KOPT-K1 (cell line): ENCODE data around the gene ZNF260.

Experiments used
- H3K27ac ChIP-seq: fragments of 200-600 bp; sonication (generic); 2 replicates; pipeline ENCODE4 v1.5.1; 2016; ENCODE audit warnings: antibody characterized with exemption, mild to moderate bottlenecking, low read depth, low read length; ENCODE audit not compliant: poor library complexity, severe bottlenecking
- H3K36me3 ChIP-seq: fragments of 200-600 bp; sonication (generic); 2 replicates; pipeline ENCODE4 v1.5.1; 2017; ENCODE audit warnings: antibody characterized with exemption, mild to moderate bottlenecking, low read length, moderate library complexity; ENCODE audit not compliant: insufficient read depth
- H3K9me3 ChIP-seq: fragments of 200-600 bp; sonication (generic); 2 replicates; pipeline ENCODE4 v1.5.1; 2017; ENCODE audit warnings: antibody characterized with exemption, low read length, mild to moderate bottlenecking; ENCODE audit not compliant: insufficient read depth, poor library complexity, severe bottlenecking

ZNF260 gene

GRCh38 chr19:36528194-36528920 lies at the start of gene ZNF260:
Gene ZNF260, minus strand, starts transcription at chr19:36528271. Its CDS starts 13,033 bp downstream, at chr19:36515238.
- H3K9me3 ChIP-seq = peaks cover 44% of the 10 kb centered on the region
- H3K36me3 ChIP-seq = peaks cover 28% of the 10 kb centered on the region
- peak within 1 kb of the TSS; percentile 75 for H3K27ac ChIP-seq

DNA sequence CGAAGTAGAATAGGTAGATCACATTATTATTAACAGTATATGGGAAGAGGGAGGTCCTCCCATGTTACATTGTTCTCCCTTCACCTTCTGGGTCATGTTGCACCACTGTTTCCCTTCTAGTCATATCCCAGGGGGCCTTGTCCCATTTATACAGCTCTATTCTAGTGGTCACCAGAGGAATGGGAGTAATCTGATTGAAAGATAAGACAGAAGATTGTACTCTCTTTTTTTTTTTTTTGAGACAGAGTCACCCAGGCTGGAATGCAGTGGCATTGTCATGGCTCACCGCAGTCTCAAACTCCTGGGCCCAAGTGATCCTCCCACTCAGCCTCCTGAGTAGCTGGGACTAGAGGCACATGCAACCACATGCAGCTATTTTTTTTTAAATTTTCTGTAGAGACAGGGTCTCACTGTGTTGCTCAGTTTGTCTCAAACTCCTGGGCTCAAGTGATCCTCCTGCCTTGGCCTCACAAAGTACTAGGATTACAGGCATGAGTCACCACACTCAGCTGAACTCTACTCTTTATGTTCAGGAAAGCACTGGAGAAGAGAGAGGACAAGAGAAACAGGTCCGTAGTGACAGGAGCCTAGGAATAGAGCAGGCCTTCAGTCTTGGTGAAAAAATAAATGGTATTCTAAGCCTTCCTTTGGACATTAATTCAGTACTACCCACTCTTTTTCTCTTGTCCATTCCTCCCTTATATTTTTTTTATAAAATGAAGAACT lies 49.4 kb upstream of the ZNF260 start:
- H3K36me3 ChIP-seq = peaks cover 60% of the 10 kb centered on the region
- no peak overlapping the region for H3K27ac ChIP-seq
- H3K9me3 ChIP-seq = peaks cover 41% of the 10 kb centered on the region

- Histone ChIP-seq H3K9me3 (peaks cover 15% of the 10 kb centered on the region), H3K27ac (no peak overlapping the region), H3K36me3 (peaks cover 41% of the 10 kb centered on the region)
Measured at GRCh38 chr19:36574741-36575140, 46.7 kb upstream of the ZNF260 start.

GRCh38 chr19:36573895-36574720 lies 46.0 kb upstream of the ZNF260 start:
- H3K36me3 ChIP-seq = peaks cover 41% of the 10 kb centered on the region

DNA sequence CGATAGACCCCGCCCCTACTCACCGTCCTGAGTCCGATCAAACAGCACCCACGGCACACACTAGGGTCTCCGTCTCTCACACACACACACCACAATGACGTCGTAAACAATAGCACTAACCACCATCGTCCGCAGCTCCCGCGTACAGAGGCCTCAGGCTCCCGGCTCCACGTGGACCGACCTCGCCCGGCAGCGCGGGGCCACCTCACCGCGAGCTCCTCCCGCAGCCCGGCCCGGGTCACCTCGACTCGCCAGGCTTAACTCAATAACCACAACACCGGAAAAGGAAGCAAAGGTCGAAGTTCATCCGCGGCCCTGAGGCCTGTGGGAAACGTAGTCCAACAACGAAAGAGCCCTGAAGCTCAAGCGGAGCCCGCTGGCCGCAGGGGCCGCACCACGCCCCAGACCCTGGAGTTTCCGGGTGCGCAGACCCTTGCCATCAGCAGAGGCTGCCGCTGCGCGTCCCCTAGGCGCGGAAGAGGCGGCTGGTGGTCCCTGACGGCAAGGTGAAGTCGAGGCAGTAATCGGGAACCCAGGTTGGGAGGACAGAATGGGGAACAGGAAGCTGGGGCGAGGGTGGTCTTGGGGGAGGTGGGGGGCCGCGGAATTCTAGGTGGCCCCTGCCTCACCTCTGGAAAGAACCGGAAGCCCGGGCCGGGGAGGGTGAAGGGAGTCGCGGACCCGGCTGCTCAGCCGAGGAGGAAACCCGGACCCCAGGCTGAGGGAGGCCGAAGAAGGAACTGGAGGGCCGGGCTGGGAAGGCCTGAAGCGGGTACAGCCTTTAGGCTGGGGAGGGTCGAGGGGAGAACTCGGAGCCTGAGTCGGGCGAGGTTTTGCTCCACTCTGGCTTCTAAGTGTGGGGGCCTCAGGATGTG lies 45.2 kb upstream of the ZNF260 start, which contains the start of gene ZNF529:
TSS of gene ZNF529 (minus strand) at position 273 of the 875 bp plus-strand sequence. CDS start 946 bp downstream, outside the sequence.
- H3K9me3 ChIP-seq = peaks cover 12% of the 10 kb centered on the region
- peak within 1 kb of the TSS; percentile 86 for H3K27ac ChIP-seq
- H3K36me3 ChIP-seq = peaks cover 42% of the 10 kb centered on the region

More at GRCh38 chr19:36573895-36574720, 46.0 kb upstream of the ZNF260 start:
- Histone ChIP-seq H3K9me3 (peaks cover 13% of the 10 kb centered on the region), H3K27ac (peak overlapping the region; percentile 86)

DNA sequence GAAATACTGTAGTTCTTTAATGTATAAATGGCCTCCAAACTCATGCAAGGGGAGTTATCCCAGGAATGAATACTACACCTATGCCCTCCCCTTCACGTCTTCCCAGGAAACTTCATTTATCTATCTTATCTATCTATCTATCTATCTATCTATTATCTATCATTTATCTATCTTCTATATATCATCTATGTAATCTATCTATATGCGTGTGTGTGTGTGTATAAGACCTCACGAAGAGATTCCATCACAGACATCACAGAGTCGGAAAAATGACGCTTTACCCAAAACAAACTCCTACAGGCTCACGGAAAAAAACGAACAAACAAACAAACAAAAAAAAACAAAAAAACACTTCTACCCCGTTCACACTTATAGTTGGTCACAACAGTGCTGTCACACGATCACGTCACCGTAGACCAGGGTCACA lies 44.5 kb upstream of the ZNF260 start:
- Histone ChIP-seq H3K36me3 (peaks cover 47% of the 10 kb centered on the region), H3K27ac (peak overlapping the region; percentile 86), H3K9me3 (peaks cover 19% of the 10 kb centered on the region)

GRCh38 chr19:36564391-36564790 lies 36.3 kb upstream of the ZNF260 start:
- Histone ChIP-seq H3K9me3 (peaks cover 96% of the 10 kb centered on the region), H3K27ac (no peak overlapping the region), H3K36me3 (peaks cover 82% of the 10 kb centered on the region)

- peaks cover 93% of the 10 kb centered on the region for H3K36me3 ChIP-seq
- peaks cover 100% of the 10 kb centered on the region for H3K9me3 ChIP-seq
- H3K27ac ChIP-seq = no peak overlapping the region
Measured at GRCh38 chr19:36547001-36547732, 19.1 kb upstream of the ZNF260 start.

GRCh38 chr19:36528921-36529518 lies 949 bp upstream of the ZNF260 start:
- Histone ChIP-seq H3K27ac (peak overlapping the region; percentile 75), H3K9me3 (peaks cover 44% of the 10 kb centered on the region), H3K36me3 (peaks cover 26% of the 10 kb centered on the region)

DNA sequence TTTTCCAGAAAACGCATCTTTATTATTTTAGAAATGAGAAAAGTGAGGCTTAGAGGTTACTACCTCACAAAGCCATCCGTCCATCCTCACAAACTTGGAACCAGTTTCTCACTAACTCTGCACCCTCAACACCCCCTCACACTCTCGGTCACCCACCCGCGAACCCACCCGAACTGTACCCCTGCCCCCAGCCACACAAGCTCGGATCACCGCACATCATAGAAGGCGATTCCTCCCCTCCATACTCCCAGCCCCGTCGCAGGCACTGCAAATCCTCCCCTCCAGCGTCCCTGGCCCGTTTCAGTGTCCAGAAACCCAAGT lies 238 bp downstream of the ZNF260 start:
- Histone ChIP-seq H3K9me3 (peaks cover 44% of the 10 kb centered on the region), H3K36me3 (peaks cover 34% of the 10 kb centered on the region), H3K27ac (peak overlapping the region; percentile 75)

- peaks cover 44% of the 10 kb centered on the region for H3K9me3 ChIP-seq
- H3K27ac ChIP-seq = peak overlapping the region; percentile 75
- H3K36me3 ChIP-seq = peaks cover 38% of the 10 kb centered on the region
Measured at GRCh38 chr19:36527341-36527740, 730 bp downstream of the ZNF260 start.

GRCh38 chr19:36526581-36526980 lies 1.5 kb downstream of the ZNF260 start:
- Histone ChIP-seq H3K9me3 (peaks cover 48% of the 10 kb centered on the region), H3K36me3 (peaks cover 45% of the 10 kb centered on the region), H3K27ac (no peak overlapping the region)

GRCh38 chr19:36524617-36525016 lies 3.5 kb downstream of the ZNF260 start:
- Histone ChIP-seq H3K36me3 (peaks cover 65% of the 10 kb centered on the region), H3K9me3 (peaks cover 63% of the 10 kb centered on the region), H3K27ac (no peak overlapping the region)
